NCI-H2196 (cell line): ENCODE measurements around the gene MYO6.
"Not testable (repeated sequence)": the region's sequence is repeated elsewhere in the genome, so short reads cannot be mapped to it uniquely, and the experiment has no call there.

Experiments used
- DNase-seq: peaks from one replicate; lab custom pipeline; 2025; ENCODE audit not compliant: unreplicated experiment; lab: John Stamatoyannopoulos, UW

Gene MYO6

DNA sequence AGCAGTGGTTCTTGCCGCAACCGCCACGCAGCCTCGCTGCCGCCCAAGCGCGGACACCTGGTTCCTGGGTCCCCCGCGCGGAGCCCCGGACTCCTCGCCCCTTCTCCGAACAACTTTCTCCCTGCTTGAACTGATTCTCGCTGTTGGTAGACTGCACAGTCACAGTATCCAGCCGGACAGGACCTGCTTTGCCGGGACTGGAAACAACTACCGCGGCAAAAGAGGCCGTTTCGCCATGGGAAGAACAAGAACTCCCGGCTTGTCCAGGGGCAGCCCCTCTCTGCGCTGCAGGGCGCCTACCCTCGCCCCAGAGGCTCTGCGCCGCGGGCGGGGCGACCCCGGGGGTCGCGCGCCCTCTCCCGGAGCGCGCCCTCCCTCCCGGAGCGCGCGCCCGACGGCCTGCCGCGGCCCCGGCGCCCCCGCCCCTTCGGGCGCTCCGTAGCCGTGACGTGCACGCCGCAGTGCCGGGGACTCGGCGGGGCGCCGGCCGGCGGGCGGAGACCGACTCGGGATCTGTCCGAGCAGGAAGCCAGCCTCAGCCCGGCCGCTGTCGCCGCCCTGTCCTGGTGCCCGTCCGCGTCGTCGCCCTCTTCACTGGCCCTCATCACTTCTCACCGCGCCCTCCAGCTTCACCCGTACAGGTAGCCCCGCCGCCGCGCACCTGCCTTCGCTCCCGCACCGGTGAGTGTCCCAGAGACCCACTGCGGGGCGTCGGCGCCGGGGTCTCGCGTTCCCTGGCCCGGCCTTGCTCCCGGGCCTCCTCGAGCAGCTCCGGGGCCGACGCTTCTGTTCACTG lies at the start of gene MYO6:
MYO6 (plus strand) TSS at position 497 of the 796 bp plus-strand sequence. CDS start 68,309 bp downstream, outside the sequence.
- peak; percentile 79 for DNase-seq

DNA sequence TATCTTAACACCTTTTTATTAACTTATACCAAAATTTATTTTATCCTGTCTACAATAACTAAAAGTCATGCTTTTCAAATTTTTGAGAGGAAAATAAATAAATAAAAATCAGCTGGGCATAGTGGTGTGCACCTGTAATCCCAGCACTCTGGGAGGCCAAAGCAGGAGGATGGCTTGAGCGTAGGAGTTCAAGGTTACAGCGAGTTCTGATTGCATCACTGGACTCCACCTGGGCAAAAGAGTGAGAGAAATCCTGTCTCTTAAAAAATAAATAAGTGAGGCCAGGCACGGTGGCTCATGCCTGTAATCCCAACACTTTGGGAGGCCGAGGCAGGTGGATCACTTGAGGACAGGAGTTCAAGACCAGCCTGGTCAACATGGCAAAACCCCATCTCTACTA lies 40.7 kb upstream of the MYO6 start:
- not testable (repeated sequence) for DNase-seq

DNA sequence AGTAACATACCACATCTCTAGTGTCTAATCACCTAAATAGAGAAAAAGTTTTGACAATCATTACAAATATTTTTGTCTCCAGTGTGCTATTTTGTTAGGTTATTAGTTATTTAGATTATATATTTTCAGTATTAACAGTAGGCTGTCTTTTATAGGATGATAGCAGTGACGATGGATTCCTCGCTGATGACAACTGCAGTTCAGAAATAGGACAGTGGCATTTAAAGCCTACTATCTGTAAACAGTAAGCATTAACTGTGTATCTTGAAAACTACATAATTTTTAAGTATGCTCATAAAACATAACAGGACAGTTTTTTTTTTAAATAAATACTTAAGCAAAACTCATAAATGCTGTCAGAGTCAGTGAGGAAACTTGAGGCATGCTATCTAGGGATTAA lies 37.9 kb upstream of the MYO6 start:
- DNase-seq: no peak

DNA sequence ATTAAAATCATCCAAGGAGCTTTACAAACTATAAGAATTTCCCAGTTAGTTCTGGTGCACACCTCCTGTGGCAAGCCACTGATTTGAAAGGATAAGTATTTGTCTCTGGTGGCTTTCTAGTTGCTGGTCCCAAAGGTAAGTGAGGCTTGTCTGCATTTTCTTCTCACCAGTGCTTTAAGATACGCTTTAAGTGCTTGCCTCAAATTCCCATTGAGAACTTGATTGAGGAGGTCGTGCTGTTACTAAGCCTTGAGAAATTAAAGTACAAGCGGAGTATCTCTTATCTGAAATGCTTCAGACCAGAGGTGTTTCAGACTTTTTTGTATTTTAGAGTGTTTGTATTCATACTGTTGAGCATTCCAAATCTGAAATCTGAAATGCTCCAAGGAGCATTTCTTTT lies 29.9 kb upstream of the MYO6 start:
- no peak for DNase-seq

DNA sequence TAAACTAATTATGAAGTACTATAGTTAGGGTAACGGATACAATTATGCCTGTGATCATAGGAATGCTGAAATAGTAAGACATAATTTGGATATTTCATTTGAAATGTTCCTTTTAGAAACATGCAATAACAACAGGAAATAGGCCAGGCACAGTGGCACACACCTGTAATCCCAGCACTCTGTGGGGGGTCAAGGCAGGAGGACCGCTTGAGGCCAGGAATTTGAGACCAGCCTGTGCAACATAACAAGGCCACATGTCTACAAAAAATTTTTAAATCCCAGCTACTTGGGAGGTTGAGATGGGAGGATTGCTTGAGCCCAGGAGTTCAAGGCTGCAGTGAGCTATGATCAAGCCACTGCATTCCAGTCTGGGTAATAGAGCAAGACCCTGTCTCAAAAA lies 25.7 kb upstream of the MYO6 start:
- DNase-seq: no peak

DNA sequence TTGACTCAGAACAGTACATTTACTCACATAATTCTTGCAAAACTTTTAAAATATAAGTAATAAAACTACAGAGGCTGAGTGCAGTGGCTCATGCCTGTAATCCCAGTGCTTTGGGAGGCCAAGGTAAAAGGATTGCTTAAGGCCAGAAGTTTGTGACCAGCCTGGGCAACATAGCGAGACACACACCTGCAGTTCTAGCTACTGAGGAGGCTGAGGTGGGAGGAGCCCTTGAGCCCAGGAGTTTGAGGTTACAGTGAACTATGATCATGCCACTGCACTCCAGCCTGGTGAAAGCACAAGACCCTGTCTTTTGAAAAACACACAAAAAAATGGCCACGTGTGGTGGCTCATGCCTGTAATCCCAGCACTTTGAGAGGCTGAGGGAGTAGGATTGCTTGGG lies 21.8 kb upstream of the MYO6 start:
- DNase-seq: no peak

DNA sequence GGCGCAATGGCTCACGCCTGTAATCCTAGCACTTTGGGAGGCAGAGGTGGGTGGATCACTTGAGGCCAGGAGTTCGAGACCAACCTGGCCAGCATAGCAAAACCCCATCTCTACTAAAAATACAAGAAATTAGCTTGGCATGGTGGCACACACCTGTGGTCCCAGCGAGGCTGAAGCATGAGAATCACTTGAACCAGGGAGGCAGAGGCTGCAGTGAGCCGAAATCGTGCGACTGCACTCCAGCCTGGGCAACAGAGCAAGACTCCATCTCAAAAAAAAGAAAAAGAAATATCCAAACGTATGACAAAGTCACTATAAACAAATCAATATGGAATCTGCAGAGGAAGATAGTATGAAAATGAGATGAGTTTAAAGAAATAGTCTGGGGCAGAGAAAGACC lies 18.0 kb upstream of the MYO6 start:
- DNase-seq: not testable (repeated sequence)

DNA sequence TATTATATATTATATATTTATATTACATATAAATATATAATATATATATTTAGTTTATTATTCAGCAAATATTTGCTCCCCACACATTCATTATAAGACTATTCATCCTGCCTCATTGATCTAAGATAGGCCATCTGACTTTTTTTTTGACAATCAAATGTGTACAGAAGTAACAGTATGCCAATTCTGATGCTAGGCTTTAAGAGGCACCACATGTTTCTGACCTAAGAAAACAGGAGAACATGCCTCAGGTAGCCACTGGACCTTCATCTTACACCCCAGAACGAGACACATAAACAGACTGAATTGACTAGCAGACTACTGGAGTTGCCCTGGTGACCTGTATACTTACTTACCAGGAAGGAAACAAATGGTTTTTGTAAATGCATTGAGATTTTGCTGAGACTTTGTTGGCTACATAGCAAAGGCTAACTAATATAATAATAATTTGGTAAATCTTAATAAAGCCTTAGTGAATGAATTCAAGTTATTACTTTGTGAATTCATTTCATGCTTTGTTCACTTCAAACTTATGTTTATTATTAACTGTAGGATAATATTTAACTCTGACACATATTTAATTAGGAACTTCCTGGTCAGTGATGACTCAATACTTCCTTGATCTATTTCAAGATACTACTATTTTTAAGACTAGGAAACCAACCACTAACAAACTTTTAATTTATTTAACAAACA lies 13.4 kb upstream of the MYO6 start:
- DNase-seq: no peak

DNA sequence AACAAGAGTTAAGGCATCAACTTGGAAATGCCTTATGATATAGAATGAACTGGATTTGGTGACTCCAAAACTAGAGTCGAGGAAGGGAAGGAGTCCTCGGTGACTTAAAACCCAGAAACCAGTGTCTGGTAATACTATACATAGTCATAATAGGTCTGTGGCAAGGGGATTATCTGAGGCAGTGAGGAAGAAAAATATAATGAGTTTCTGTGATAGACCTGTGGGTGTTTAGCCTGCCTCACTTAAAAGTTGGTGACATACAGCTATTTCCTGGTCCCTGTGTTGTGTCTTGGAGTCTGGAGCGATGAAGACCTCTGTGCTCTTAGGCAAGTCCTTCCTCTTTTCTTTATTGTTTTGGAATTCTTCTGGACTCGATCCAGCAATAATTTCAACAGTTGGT lies 5.1 kb upstream of the MYO6 start:
- no peak for DNase-seq

DNA sequence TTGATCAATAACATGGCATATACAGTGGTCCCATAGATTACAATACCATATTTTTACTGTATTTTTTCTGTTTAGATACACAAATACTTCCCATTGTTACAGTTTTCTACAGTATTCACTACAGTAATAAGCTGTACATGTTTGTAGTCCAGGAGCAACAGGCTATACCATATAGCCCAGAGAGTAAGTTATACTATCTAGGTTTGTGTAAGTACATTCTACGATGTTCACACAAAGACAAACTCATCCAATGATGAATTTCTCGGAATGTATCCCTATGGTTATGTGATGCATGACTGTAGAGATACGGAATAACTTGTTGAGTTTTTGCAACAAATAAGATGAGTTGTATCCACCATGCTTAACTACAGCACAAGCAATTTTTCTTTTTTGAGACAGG lies 3.6 kb upstream of the MYO6 start:
- no peak for DNase-seq

DNA sequence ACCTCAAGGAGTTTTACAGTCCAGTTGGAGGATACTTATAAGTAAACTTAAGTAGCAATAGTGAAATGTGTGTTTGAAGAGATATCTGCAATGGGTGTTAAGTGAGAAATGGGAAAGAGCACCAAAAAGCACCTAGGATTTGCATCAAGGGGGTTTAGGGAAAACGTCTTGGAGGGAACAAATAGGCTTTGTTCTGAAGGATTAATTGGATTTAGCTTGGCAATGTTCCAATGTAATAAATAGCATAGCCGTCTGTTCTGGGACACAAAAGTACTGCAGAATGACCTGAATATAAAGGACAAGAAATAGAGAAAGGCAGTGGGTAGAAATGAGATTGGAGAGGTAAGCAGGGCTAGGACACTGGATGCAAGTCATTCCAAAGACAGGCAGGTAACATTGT lies 2.8 kb upstream of the MYO6 start:
- DNase-seq: no peak

DNA sequence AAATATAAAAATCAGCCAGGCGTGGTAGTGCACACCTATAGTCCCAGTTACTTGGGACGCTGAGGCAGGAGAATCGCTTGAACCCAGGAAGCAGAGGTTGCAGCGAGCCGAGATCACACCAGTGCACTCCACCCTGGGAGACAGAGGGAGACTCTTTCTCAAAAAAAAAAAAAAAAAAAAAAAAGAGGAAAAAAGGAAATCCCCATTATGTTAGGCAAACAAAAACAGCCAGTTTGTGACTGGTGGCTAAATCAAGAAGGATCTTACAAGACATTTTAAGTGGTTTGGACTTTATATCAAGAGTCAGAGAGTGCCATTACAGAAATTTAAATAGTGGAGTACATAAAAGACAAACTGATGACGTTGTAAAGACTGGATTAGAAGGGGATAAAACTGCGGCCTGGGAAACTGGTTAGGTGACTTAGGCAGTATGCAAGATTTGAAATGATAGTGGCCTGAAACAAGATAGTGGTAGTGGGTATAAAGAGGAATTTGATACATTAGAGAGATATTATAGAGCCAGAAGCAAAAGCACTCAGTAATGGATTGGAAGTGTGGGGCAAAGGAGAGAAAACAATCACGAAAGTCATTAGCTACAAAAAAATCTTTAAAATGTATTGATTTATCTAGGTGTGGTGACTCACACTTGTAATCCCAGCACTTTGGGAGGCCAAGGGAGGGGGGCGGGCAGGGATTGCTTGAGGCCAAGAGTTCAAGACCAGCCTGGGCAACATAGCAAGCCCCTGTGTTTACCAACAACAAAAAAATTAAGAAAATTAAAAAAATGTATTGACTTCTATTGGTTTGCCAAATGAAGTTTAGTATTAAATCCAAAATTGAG lies 1.7 kb upstream of the MYO6 start:
- no peak for DNase-seq

DNA sequence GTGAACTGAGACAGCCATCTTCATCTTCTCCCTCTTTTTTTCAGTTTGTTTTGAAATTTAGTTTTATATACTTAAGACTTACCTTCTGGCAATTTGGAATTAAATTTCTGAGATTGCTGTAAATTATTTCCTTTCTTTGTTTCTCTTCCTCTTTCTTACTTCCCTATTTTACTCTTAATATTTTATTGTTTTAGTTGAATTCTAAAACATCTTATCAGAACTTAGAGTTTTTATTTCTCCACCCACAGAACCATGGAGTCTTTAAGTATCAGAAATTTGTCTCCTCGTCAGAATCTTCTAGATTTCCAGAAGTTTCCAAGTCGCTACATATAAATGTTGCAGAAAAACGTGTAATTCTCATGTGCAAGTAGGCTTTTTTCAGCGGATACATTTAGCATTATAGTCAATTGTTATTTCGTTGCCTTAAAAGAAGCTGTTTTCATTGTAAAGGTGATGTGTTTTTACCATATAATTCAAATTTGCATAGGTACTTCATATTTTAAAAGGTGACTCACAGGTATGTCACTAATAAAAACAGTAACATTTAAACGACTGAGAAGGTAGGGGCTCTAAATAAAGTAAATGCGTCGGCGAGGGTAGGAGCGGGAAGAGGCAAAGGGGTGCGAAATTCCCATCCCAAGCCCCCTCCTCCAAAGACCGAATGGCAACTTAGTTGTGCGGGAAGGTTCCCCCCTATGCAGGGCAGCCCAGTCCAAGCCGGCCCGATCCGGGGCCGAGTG lies 866 bp upstream of the MYO6 start:
- DNase-seq: no peak

DNA sequence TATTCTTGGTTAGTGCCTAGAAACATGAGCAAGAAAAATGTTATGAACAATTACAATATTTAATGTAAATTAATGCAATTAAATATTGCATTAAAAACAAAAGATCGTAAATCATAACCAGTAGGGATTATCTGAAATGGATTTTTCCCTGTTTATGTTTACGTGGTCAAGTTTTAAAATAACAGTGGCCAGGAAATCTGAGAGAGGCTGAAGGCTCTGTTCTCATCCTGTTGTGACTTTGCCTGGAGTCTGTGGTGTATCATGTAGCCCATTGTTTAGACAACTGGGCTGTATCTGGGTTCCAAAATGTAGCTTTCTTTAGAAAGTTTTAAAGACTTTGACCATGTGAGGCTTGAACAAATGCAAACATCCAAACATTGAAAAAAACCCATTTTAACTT lies 2.4 kb downstream of the MYO6 start:
- DNase-seq: no peak

DNA sequence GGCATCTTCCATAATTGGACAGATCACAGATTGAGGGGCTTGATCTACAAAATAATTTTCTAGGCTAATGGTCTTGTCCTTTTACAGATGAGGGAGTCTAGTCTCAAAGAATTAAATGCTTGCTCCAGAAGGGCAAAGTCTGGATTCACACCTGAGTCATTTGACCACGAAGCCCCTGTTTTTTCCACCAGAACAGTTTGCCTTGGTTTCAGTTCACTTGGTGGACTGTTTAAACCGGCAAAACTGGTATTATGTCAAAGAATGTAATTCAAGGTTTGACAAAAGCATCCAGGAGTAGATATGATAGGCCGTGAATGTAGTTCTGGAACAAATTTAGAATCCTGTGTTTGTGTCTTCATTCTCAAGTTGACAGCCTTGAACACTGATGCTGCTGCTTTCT lies 3.3 kb downstream of the MYO6 start:
- no peak for DNase-seq

DNA sequence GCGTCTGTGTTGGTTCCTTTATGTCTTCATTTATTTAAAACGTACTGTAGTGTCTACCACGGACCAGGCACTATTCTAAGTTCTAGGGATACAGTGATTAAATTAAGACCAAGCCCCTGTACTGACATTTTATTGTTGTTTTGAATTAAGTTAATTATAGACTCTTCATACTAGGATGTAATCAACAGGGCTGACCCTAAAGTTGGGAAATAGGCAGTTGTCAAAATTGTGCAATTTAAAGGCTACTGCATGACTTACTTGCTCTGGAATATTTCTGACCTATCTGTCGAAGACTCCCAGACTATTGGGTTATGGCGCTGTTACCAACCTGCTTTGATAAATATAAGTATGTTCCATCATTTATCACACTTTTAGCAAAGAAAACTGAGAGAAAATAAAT lies 6.7 kb downstream of the MYO6 start:
- DNase-seq: no peak

DNA sequence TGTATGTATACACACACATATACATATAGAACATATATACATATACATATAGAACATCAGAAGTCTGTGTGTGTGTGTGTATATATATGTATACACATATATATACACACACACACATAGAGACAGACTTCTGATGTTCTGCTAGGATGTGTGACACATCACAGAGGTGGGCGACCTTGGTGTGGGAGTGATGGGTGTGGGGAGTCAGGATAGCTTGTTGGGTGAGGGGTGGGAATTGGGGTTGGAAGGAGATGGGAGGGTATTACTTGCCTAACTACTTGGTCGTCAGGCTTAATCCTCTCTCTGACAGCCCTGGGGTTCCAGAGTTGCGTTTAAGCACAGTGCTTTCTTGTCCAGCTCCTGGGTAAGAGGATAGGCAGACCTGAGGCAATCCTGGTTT lies 8.3 kb downstream of the MYO6 start:
- no peak for DNase-seq

DNA sequence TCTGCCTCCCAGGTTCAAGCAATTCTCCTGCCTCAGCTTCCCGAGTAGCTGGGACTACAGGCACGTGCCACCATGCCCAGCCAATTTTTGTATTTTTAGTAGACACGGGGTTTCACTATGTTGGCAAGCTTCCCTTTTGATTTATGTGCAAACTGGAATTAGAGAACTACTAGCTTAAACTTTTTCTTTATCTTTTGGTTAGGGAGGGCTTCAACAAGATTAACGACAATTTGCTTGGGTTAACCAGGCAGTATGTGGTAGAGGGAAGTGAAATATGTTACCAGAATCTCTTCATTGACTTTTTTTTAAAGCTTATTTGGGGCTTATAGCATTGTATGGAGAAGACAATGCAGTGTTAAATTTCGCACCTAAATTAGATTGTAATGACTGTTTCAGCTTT lies 9.0 kb downstream of the MYO6 start:
- no peak for DNase-seq

DNA sequence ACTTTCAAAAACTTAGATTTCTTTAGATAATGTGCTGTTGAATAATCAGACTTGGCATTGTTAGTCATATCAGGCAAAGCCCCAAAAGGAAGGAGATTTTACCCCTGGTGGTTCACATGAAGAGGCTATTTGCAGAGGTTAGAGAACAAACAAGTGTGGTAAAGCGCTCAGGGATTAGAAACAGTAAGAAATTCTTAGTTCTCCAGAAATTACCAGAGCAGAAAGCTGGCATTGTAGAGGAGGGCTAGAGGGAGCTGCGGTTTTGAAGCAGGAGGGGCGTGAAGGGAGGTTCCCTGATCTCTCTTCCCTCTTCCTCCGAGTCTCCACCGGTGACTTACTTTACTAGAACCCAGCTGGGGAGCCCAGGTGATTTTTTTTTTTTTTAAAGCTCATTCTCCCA lies 10.2 kb downstream of the MYO6 start:
- DNase-seq: no peak

DNA sequence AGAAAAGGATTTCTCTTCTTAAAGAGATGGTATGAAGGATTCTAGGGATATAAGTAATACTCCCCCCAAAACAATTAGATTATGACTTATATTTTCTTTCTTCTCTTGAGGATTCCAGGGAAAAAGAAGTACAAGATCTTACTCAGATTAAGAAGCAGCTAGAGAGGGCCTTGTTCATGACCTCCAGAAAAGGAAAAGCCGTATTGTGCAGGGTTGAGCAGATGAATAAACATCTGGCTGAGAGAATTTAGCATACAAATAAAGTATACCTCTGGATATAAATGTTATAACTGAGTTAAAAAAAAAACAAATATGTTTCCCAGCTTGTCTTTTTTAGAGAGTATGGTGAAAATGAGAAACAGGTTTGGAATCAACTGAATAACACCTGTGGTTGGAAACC lies 11.3 kb downstream of the MYO6 start:
- DNase-seq: no peak

DNA sequence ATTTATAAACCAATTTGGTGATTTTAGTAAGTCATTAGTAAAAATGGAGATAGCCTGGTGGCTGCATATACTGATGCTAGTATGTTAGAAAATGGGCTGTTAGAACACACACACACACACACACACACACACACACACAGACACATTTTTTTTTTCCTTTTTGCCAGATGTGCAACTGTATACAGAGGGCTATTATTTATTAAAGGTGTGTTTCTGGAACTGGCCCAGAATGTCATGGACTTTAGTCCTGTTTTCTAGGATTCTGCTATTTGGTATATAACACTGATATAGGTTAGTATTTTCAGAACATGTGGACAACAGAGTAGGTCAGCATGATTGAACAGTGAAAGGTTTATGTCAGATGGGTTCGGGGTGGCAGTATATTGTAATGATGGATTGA lies 12.4 kb downstream of the MYO6 start:
- no peak for DNase-seq
